ENCODE measurements around the gene DOK5.

The DOK5 gene

DNA sequence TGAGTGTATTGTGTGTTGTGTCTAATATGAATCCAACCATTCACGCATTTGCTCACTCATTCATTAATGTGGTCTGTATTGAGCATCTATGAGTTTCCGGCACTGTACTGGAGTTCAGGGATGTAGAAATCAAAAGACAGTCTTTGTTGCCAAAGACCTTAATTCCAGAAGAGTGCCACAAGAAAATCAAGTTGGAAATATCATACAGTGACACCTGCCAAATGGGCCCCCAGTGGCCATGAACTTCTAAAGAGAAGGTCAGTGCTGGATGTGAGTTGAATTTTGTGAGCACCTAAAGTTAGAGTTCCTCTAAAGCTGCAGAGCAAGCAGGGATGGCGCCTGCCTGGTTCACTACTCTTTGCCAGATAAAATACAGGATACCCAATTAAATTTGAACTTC is 175.9 kb downstream of the DOK5 start:
- DNase-seq, result no peak

DNA sequence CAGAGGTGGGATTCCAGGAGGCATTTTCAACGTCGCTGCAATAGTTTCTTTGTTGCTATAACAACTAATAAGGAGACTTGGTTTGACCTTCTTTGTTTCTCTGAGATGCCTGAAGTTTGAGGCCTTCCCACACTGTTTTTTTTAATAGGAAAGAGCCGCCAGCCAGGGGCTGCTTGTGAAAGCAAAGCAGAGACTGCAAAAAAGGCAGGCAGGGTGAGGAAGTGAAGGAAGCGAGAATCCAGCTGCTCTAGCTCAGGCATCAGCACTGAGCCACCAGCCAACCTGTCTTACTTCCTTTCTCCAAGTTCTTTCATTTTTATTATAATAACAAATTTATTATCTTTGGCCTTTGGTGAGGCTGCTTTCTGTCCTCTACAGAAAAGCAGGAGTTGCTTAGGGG is 179.1 kb downstream of the DOK5 start:
- no peak for DNase-seq

DNA sequence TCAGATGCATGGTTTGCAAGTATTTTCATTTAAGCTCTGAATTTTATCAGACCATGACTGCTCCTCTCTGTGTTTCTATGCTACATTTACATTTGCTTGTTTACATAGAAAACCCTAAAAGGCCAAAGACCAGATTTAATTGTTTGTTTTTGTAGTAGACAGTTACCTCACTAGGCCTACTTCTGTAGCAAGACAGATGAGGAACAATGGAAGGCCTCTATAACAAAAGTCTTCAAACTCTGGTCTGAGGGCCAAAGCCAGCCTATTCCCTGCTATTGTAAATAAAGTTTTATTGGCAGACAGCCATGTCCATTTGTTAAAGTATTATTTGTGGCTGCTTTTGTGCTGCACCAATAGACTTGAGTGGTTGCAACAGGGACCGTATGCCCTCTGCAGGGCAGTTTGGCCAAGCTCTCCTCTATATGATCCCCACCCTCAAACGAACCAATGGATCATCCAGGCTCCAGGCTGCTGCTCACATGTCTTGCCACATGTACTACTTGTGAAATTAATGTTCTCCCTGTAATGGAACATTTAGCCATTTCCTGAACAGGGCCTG is 182.0 kb downstream of the DOK5 start:
- no peak for DNase-seq

DNA sequence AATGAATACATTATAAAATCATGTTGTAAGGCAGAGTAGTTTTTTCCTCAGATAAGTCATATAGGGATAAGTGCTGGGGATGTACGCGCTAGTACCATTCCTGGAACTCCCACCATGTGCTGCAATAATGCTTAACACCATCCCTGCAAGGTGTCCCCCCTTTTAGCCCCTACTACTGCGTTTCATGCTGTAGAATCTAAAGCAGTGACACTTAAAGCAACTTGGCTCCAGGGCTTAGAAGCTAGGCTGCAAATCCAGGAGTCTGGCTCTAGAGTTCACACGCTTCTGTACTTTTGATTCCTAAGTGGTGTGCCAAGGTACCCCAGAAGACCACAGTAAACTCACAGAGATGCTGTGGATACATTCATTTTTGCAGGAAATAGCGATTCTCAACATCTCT is 183.1 kb downstream of the DOK5 start:
- no peak for DNase-seq

DNA sequence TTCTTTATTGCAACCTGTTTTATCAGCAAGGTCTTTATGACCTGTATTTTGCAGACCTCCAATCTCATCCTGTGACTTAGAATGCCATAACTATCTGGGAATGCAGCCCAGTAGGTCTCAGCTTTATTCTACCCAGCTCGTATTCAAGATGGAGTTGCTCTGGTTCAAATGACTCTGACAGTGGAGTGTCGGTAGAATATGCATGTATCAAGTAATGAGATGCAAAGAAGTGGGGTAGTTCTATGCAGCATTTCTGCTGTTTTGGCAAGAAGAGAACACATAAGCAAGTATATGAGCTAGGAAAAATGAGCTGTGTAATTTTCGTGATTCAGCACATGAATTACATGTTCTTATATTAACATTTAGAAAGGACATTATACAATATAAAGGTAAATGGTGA is 185.9 kb downstream of the DOK5 start:
- no peak for DNase-seq

DNA sequence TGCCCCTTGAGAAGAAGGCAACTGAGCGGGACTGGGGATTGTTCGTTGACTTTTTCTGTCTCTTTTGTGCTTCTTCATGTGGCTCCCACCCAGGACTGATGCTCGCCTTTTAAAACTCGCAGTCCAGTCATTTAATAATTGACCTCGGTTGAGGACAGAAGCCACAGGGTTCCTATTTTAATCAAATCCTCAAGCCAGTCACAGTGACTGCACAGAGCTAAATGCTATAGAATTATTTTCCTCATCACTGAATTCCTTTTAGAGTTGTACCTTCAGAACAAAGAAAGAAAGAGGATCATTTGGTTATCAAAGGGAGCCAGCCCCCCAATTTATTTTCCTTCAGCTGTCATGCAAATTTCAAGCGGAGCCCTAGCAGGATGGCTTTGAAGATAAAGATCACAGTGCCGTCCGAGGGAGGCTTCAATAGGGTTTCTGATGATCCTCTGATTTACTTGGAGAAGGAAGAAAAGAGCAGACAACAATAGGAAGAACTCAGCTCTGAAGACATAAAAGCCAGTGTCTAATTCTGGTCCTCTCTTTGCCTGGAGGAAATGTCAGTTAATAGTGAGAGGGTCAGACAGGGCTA is 186.6 kb downstream of the DOK5 start:
- DNase-seq, result no peak

DNA sequence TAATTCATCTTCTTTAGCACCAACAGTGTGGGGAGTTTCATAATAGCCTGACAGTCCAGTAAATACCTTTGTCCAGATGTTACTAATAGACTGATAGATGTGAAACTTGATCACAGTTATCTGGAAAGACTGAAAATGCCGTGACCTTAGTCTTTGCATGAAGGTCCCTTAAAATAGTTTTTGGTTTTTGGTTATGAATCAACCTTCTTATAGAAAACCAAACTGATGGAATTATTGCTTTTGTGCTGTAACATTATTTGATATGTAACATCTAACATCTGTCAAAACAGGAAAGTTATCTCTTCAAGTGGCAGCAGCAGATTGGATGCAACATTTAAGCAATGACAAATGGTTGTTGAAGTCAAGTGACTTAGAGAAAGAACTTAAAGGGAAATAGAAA is 190.4 kb downstream of the DOK5 start:
- no peak for DNase-seq

DNA sequence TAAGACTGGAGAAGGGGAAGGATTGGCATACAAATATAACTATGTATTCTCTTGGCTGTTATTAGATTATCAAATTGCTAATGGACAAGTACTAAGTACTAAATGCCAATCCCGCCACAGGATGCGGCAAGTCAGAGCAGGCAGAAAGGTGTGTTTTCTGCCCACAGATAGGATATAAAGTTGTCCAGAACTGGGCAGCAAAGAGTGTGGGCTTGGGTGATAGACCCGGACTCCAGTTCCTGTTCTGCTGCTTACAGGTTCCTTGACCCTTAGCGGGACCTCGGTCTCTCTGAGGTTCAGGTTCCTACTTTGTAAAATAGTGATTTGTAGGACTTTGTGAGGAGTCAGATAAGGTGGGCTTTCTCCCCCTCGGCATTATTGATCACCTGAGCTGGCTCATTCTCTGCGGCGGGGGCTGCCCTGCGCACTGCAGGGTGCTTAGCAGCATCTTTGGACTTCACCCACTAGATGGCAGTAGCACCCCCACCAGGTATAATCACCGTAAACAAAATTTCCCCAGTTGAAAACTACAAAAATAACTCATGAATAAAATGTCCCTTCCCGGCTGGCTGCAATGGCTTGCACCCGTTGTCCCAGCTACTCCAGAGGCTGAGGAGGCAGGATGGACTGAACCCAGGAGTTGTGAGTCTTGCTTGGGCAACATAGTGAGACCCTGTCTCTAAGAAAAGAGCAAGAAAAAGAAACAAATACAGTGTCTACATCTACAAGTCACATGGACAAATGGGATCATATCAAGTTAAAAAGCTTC is 193.1 kb downstream of the DOK5 start:
- no peak for DNase-seq

DNA sequence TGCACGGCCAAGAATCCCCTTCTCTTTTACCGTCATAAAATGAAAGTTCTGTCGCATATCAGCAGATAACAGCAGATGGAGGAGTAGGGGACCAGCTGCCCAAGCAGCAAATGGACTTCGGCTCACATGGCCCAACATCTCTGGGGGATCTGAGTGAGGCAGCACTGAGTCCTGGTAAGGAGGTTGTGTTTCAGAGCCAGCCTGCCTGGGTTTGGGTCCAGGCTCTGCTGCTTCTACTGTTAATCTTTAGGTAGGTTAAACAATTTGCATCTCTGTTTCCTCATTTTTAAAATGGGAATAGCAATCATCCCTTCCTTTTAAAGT is 193.6 kb downstream of the DOK5 start:
- no peak for DNase-seq

DNA sequence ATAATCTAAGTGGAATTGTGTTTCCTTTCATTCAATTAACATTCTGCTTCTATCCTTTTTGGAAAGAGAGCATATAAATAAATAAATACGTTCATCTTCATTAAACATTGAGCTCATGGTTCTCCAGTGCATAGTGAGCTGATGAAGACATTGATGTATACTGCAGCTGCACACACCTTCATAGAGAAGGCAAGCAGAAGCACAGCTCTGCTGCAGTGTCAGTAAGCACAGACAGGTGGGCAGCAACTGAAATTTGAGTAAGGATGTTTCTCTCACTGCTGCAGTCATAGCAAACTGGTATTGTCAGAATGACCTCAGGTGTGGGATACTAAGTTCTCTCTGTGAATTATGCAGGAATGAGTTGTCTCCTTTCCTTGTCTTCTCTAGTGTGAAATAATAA is 202.9 kb downstream of the DOK5 start:
- DNase-seq, result no peak

DNA sequence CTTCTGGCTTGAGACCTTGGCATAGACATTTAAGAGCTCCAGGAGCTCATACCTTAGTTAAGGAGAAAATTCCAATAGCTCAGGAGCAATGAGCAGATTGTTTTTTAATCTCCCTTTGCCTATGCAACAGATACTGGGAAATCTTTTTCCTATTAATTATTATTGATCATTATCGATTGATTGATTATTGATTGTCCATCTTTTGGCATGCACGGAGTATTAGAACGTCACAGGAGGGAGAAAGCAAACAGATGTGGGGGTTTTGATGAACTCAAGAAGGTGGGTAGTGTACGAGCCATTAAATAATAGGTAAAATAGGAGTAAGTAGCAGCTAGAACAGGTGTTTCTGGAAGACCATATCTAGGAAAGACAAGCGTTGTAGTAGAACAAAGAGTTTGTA is 205.0 kb downstream of the DOK5 start:
- DNase-seq, result no peak

DNA sequence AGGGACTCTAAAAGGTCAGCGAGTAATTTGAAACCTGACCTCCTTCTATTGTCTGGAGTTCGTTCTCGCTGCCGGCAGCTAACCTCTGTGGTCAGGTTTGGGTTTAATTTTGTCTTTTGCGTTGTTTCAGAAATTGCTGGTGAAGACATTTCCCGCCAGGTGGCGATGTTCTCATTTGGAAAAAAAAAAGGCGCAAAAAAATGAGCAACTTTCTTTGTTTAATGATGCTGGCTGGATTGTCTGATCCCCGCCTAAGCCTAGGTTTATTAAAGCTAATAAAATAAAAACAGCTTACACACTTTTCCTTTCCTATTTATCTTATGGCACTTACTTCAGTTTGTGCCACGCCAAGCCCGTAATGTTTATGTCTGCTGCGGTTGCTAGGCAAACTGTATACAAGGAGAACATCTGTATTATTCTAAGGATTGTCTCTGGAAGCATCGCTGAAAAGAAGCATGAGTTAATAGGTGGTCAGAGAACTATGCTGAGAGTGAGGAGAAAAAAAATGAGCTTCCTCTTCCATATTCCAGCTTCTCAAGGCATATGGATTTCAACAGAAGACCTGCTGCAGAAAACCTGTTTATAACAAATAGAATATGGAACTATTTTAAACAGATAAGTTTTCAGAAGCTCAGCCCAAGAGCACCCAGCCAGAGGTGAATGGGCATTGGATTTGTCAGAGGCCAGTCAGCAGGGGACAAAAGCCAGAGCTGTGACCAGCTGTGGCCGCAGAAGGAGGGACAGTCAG is 205.7 kb downstream of the DOK5 start:
- DNase-seq, result peak; percentile 53

DNA sequence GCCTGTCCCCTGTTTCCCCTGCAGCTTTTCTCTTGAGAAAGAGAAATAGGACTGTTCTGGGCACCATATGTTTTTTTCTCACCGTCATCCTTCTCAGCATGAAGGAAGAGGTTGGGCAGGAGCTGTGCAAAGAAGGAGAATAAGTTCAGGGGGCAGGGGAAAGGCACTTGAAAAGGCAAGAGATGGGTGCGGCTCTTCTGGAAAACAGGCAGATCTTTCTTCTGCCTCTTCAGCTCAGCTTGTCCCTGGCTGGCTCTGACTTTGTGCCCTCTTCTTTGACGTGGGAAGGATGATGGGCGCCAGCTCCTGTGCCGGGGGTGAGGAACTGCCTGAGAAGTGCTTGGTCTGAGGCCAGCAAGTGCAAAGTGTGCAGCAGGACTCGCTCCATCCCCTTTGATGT is 206.5 kb downstream of the DOK5 start:
- DNase-seq, result no peak

DNA sequence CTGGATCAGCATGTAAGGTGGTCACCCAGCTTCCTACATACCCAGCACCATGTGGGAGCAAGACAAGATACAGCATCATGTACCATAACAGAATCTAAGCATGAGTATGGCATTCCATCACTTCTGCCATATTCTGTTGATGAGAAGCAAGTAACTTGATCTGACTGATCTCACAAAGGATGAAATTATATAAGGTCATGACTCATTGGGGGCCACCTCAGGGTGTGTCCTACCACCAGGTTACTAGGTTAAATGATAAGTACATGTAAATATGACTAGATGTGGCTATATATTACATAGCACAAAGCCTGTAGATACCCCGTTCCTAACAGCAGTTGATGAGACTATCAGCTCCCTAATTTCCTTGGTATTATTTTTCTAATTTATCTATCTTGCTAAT is 213.1 kb downstream of the DOK5 start:
- no peak for DNase-seq

DNA sequence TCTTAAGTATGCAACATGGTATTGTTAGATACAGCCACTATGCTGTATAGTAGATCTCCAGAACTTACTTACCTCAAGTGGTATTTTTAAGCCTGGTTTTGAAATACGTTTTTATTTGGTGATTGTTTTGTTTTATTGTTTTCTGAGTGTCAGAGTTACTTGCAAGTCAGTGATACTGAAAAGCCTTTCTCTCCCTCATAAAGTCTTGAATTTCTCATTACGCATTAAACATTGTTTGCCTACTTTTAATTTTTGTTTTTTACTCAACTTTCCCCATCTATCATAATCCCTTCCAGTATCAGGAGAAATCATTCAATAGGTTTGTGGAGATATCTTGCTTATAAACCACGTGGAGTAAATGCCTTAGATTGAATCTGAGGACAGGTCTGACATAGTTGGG is 214.9 kb downstream of the DOK5 start:
- no peak for DNase-seq

DNA sequence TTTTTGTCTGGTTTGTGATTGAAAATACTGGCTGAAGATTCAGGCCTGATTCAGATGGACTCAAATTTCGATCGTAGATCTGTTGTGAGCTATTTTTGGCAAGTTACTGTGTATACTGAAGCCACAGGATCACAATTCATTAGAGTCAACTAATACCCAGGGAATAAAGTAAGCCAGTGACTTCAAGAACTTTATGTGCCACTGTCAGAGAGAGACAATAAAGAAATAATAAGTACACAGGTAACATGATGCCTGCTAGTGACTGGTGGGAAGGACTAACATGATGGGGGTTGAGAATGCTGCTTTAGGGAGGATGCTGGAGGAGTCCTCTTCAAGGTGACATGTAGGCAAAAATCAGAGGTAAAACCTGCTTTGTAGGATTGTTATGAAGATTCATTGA is 215.9 kb downstream of the DOK5 start:
- DNase-seq, result no peak

DNA sequence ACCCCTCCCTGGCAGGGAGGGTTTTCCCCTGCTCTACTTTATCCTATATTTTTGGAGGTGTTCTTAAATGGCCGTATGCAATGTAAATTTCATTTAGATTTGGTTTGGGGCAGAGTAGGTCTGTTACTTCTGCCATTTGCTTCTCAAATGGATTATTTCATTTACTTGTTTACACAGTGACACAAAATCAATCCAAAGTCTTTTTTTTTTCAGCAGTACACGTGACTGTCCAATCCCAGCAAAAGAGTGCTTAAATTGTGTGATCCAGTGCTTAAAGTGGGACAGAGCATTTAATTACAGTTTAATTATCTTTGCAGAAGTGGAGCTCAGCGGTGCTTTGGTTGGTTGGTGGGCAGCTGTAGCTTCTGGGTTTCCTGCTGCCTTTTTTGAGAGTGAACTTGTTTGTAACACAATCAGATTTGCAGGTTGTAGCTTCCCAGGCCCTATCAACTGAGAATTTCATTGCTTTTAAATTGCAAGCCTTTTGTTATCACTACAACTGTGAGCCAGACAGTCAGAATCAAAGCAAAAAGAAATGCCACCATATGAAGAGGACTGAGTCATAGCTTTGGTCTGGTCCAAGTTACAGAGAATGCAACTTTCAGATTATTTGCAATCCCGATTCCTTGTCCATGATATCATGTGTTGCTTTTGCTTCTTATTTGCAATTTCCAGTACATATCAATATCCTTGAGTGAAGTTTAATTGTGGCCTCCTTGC is 216.9 kb downstream of the DOK5 start:
- DNase-seq, result no peak

DNA sequence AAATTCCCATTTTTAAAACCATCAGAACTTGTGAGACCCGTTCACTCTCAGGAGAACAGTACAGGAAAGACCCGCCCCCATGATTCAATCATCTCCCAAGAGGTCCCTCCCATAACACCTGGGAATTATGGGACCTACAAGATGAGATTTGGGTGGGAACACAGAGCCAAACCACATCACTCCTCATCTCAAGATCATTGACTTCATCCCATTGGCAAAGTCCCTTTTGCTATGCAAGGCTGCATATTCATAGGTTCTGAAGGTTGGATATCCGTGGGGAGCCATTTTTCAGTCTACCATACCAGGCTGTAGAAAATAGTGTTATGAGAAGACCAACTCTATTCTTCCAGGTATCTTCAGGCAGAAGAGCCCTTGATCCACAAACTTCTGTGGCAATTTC is 219.1 kb downstream of the DOK5 start:
- DNase-seq, result no peak

DNA sequence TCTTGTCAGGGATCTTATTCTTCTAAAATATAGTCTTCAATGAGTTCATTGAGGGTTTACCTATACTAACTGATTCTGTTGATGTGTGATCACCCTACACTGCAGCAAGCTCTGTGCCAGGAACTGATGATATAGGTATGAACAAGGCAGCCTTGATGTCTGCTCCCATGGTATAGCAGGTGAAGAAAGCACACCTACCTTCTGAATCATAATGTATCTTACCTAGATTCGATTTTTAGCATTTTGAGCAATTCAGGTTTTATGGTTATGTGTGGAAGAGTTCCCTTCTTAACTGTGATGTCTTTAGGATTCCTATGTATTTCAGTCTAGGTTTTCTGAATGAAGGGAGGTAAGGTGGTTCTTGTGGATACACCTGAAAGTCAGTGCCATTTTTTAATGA is 223.0 kb downstream of the DOK5 start:
- DNase-seq, result no peak

Measured in fibroblast of upper back skin (primary cell).